Panc1 (cell line): Measurements from ENCODE around the gene TMEM43. TPM values are rescaled to one million over a fixed set of nuclear protein-coding genes. Genes with fewer than 3 reads are reported as not detected.
A peak's percentile ranks its signal among the peaks of the same experiment; 100 is the strongest.

Source experiments
- ATAC-seq: fragments of 200-7000 bp; cut with Tn5 transposase; 2 replicates; pipeline ENCODE4 v1.9.1; 2020; ENCODE audit warnings: mild to moderate bottlenecking, moderate library complexity
- BruUV-seq: library from RNA; stranded (reverse); fragments of 400-500 nt; replicated peaks from 2 replicates; lab custom pipeline; 2021; lab: Mats Ljungman, UMichigan
- CTCF ChIA-PET: fragments of 300-600 bp; sonication (Branson Sonifier 250); formaldehyde crosslinking; loops from one replicate; lab custom pipeline; 2022; ENCODE audit warnings: antibody characterized with exemption; lab: Charles Lee
- POLR2A ChIA-PET: fragments of 300-600 bp; sonication (Branson Sonifier 250); formaldehyde crosslinking; loops from one replicate; lab custom pipeline; 2022; ENCODE audit warnings: antibody characterized with exemption; lab: Charles Lee
- DNase-seq: peaks from one replicate; pipeline ENCODE4 v3.0.0-alpha.2; 2010; ENCODE audit warnings: low read depth, low spot score
- H3K27ac ChIP-seq: 2 replicates; pipeline ENCODE4 v1.5.1; 2011; ENCODE audit warnings: mild to moderate bottlenecking, low read length, inconsistent platforms
- H3K27me3 ChIP-seq: fragments of 200-500 bp; sonication (Bioruptor generic); 2 replicates; pipeline ENCODE4 v1.6.0; 2014; ENCODE audit warnings: low read length, inconsistent platforms; ENCODE audit not compliant: control insufficient read depth, insufficient read depth
- H3K36me3 ChIP-seq: fragments of 200-500 bp; sonication (Bioruptor generic); 2 replicates; pipeline ENCODE4 v1.5.1; 2014; ENCODE audit warnings: inconsistent platforms, mild to moderate bottlenecking, low read length, moderate library complexity; ENCODE audit not compliant: control insufficient read depth, insufficient read depth
- H3K4me1 ChIP-seq: 2 replicates; pipeline ENCODE4 v1.5.1; 2011; ENCODE audit warnings: inconsistent platforms, mild to moderate bottlenecking, low read length, moderate library complexity; ENCODE audit not compliant: control insufficient read depth, insufficient read depth
- H3K4me3 ChIP-seq, 2 experiments: 2 replicates each; pipeline ENCODE4 v1.5.1; 2011 to 2012; ENCODE audit warnings: low read depth in 2 of 2, low read length in 2 of 2, mild to moderate bottlenecking in 2 of 2, inconsistent platforms in 1 of 2, moderate library complexity in 1 of 2
- H3K9me3 ChIP-seq: fragments of 200-500 bp; sonication (Bioruptor generic); 2 replicates; pipeline ENCODE4 v1.5.1; 2014; ENCODE audit warnings: low read depth, mild to moderate bottlenecking, inconsistent platforms, low read length, moderate library complexity; ENCODE audit not compliant: control insufficient read depth, insufficient read depth
- CTCF ChIP-seq: fragments of 450-650 bp; IDR thresholded peaks from 2 replicates; pipeline ENCODE4 v1.5.1; 2017; ENCODE audit warnings: mild to moderate bottlenecking
- POLR2AphosphoS5 ChIP-seq: IDR thresholded peaks from 2 replicates; pipeline ENCODE4 v1.6.1; 2012; ENCODE audit warnings: mild to moderate bottlenecking, low read depth, low read length, moderate library complexity
- REST ChIP-seq, 2 experiments: IDR thresholded peaks; 2 replicates each; pipeline ENCODE4 v1.6.1; 2011 to 2012; ENCODE audit warnings: low read depth in 2 of 2, control low read depth in 1 of 2, low read length in 1 of 2, mild to moderate bottlenecking in 1 of 2, moderate library complexity in 1 of 2; ENCODE audit not compliant: insufficient read depth in 1 of 2
- SIN3A ChIP-seq: IDR thresholded peaks from 2 replicates; pipeline ENCODE4 v1.6.1; 2012; ENCODE audit warnings: low read depth, mild to moderate bottlenecking, low read length, moderate library complexity, borderline replicate concordance; ENCODE audit not compliant: insufficient read depth
- TCF7L2 ChIP-seq: IDR thresholded peaks from 2 replicates; pipeline ENCODE4 v1.6.1; 2011; ENCODE audit warnings: mild to moderate bottlenecking, low read depth, low read length, inconsistent platforms
- in situ Hi-C: cut with HindIII; loops from 2 replicates; pipeline ENCODE4 v1.10.0; 2016; ENCODE audit warnings: low sequenced_read_pairs, low pct_unique_long_range_greater_than_20kb
- intact Hi-C: fragments of 100-400 bp; cut with micrococcal nuclease; formaldehyde crosslinking; loops from one replicate; pipeline ENCODE4 v1.10.0; 2022; ENCODE audit not compliant: unreplicated experiment
- total RNA-seq: library from RNA; stranded (reverse); gene quantifications from one replicate; pipeline ENCODE4 v1.2.1, GENCODE V29; 2021; ENCODE audit not compliant: unreplicated experiment

Gene TMEM43
- total RNA-seq, 1 experiment from 2014 or later = 51.2 TPM

GRCh38 chr3:14127516-14128161, 2.8 kb downstream of the TMEM43 start:
- POLR2A ChIA-PET = no interaction called here
- in situ Hi-C loops = no loop called here
- intact Hi-C loops = no loop called here

GRCh38 chr3:14128724-14129123, 3.9 kb downstream of the TMEM43 start:
- ChIA-PET POLR2A (no interaction called here), CTCF (no interaction called here)
- ATAC-seq (no peak), DNase-seq (no peak)
- TF ChIP-seq POLR2AphosphoS5 = no peak
- intact Hi-C loops = no loop called here
- Histone ChIP-seq H3K9me3 (no peaks in the 10 kb centered on the region), H3K27me3 (no peaks in the 10 kb centered on the region), H3K27ac (no peak overlapping the region), H3K4me3 (no peak overlapping the region), H3K4me1 (peaks cover 9% of the 10 kb centered on the region), H3K36me3 (peaks cover 11% of the 10 kb centered on the region)
- BruUV-seq = no TSS peak
- in situ Hi-C loops = no loop called here

More at GRCh38 chr3:14127516-14128161, 2.8 kb downstream of the TMEM43 start:
- TF ChIP-seq REST (IDR thresholded peaks at IDR 0.05; ENCODE audit: insufficient read depth in 1 of 2, low read depth in 2 of 2, low read length in 1 of 2) (no peak), CTCF (no peak), POLR2AphosphoS5 (no peak), SIN3A (no peak), TCF7L2 (no peak)
- DNase-seq (no peak), ATAC-seq (no peak)
- CTCF ChIA-PET = no interaction called here
- BruUV-seq = TSS peak; percentile 39
- H3K27me3 ChIP-seq = no peaks in the 10 kb centered on the region
- peaks cover 15% of the 10 kb centered on the region for H3K4me1 ChIP-seq
- no peak overlapping the region for H3K4me3 ChIP-seq
- H3K9me3 ChIP-seq = no peaks in the 10 kb centered on the region
- no peak overlapping the region for H3K27ac ChIP-seq
- peaks cover 11% of the 10 kb centered on the region for H3K36me3 ChIP-seq

- no peak for DNase-seq
- no peak for TF ChIP-seq POLR2AphosphoS5
- TF ChIP-seq TCF7L2 = no peak
- no peak for TF ChIP-seq CTCF
- no peak for TF ChIP-seq REST (IDR thresholded peaks at IDR 0.05; ENCODE audit: insufficient read depth in 1 of 2, low read depth in 2 of 2, low read length in 1 of 2)
- TF ChIP-seq SIN3A = no peak
- no peaks in the 10 kb centered on the region for H3K27me3 ChIP-seq
- intact Hi-C loops = no loop called here
- no peaks in the 10 kb centered on the region for H3K9me3 ChIP-seq
- peaks cover 8% of the 10 kb centered on the region for H3K4me1 ChIP-seq
- CTCF ChIA-PET = no interaction called here
- no peak overlapping the region for H3K27ac ChIP-seq
- POLR2A ChIA-PET = no interaction called here
- in situ Hi-C loops = no loop called here
- peaks cover 11% of the 10 kb centered on the region for H3K36me3 ChIP-seq
- no peak overlapping the region for H3K4me3 ChIP-seq
- no peak for ATAC-seq
- BruUV-seq = no TSS peak
Measured at GRCh38 chr3:14129296-14129695, 4.4 kb downstream of the TMEM43 start.
